Activated CD8-positive, alpha-beta T cell treated with anti-CD3 and anti-CD28 coated beads for 36 hours (primary cell): Measurements from ENCODE around the gene CCDC159. TPM values are rescaled to one million over a fixed set of nuclear protein-coding genes. Genes with fewer than 3 reads are reported as not detected.

Experiments
- ATAC-seq: fragments of 200-7000 bp; cut with Tn5 transposase; one replicate; pipeline ENCODE4 v1.10.0; 2021; ENCODE audit warnings: mild to moderate bottlenecking, moderate library complexity
- CTCF ChIA-PET: fragments of 350-600 bp; sonication (Branson Sonifier 250); formaldehyde crosslinking; loops from one replicate; lab custom pipeline; 2021; ENCODE audit warnings: antibody characterized with exemption; lab: Charles Lee
- POLR2A ChIA-PET: fragments of 350-600 bp; sonication (Branson Sonifier 250); formaldehyde crosslinking; loops from one replicate; lab custom pipeline; 2021; ENCODE audit warnings: antibody characterized with exemption; lab: Charles Lee
- DNase-seq: peaks from one replicate; pipeline ENCODE4 v3.0.0-alpha.2; 2020
- H3K27ac Mint-ChIP-seq: one replicate; pipeline ENCODE4 v1.8.0; 2021; ENCODE audit warnings: mild to moderate bottlenecking, mixed read lengths
- H3K27me3 Mint-ChIP-seq: one replicate; pipeline ENCODE4 v1.8.0; 2021; ENCODE audit warnings: mixed read lengths
- H3K36me3 Mint-ChIP-seq: one replicate; pipeline ENCODE4 v1.8.0; 2021; ENCODE audit warnings: low read depth, mixed read lengths
- H3K4me1 Mint-ChIP-seq: one replicate; pipeline ENCODE4 v1.8.0; 2021; ENCODE audit warnings: low read depth, mixed read lengths
- H3K4me3 Mint-ChIP-seq: one replicate; pipeline ENCODE4 v1.8.0; 2021; ENCODE audit warnings: mild to moderate bottlenecking, moderate library complexity, mixed read lengths
- H3K9me3 Mint-ChIP-seq: one replicate; pipeline ENCODE4 v1.8.0; 2021; ENCODE audit warnings: mixed read lengths
- CTCF ChIP-seq: fragments of 200-600 bp; IDR thresholded peaks from one replicate; pipeline ENCODE4 v1.8.0; 2022; ENCODE audit warnings: antibody characterized with exemption, mild to moderate bottlenecking
- intact Hi-C: fragments of 100-400 bp; cut with micrococcal nuclease; formaldehyde crosslinking; loops from one replicate; pipeline ENCODE4 v1.10.0; 2022
- total RNA-seq, 2 experiments: library from RNA; stranded (reverse); gene quantifications; one replicate each; pipeline ENCODE4 v1.2.3, GENCODE V29; 2021

The CCDC159 gene
- total RNA-seq, 2 experiments from 2014 or later, result 9.7 to 10.5 TPM

- no peak for TF ChIP-seq CTCF
- Mint-ChIP-seq H3K4me1 (peaks cover 2% of the 10 kb centered on the region), H3K36me3 (no peaks in the 10 kb centered on the region), H3K4me3 (no peak overlapping the region), H3K9me3 (no peaks in the 10 kb centered on the region), H3K27me3 (peaks cover 4% of the 10 kb centered on the region), H3K27ac (no peak overlapping the region)
- POLR2A ChIA-PET, result interaction anchor here (1.7 kb wide), 1 partner anchor 13 kb away, joined by 5 read pairs; the partner anchor contains the start of gene SWSAP1
- intact Hi-C loops, result no loop called here
- no peak for DNase-seq
- CTCF ChIA-PET, result no interaction called here
- no peak for ATAC-seq
These were observed 14.9 kb downstream of the CCDC159 start for GRCh38 chr19:11361037-11361770.

DNA sequence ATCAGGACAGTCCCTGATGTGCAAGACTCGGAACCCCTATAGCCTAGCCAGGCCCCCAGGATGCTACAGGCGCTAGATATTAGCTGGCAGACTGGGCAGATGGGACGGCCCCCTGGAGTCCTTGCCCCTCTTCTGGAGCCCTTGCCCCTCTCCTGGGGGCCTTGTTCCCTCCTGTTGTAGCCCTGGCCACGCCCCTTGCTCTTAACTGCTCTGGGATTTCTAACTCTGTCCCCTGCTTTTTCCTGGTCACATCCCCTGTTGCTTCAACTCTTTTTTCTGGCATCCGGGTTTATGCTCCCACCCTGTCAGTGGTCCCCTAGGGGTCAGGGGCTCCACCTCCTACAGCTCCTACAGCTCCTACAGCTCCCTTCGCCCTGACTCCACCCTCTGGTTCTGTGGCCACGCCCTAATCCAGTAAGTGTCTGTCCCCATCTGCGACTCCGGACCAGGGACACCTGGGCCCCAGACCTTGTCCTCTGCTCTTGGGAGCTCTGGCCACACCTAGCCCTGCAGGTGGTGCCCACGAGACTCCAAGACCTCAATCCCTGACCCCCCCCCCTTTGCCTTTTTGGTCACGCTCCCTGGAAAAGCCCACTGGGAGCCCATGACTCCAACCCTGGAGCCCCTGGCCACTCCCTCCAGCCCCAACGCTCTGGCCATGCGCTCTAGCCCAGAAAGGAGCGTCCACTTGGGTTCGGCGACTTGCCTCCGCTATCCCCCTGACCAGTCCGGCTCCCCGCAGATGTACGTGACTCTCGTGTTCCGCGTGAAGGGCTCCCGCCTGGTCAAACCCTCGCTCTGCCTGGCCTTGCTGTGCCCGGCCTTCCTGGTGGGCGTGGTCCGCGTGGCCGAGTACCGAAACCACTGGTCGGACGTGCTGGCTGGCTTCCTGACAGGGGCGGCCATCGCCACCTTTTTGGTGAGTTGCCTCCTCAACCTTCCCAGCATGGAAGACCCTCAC is 15.7 kb downstream of the CCDC159 start:
- CTCF ChIA-PET, result no interaction called here
- no peaks in the 10 kb centered on the region for H3K9me3 Mint-ChIP-seq
- H3K4me1 Mint-ChIP-seq, result no peaks in the 10 kb centered on the region
- no peak overlapping the region for H3K4me3 Mint-ChIP-seq
- peaks cover under 1% of the 10 kb centered on the region for H3K36me3 Mint-ChIP-seq
- H3K27me3 Mint-ChIP-seq, result no peaks in the 10 kb centered on the region
- POLR2A ChIA-PET, result interaction anchor here (1.7 kb wide), 1 partner anchor 12 kb away, joined by 5 read pairs; the partner anchor contains the start of gene SWSAP1
- ATAC-seq (no peak), DNase-seq (no peak)
- TF ChIP-seq CTCF, result no peak
- no peak overlapping the region for H3K27ac Mint-ChIP-seq
- intact Hi-C loops, result no loop called here

GRCh38 chr19:11363881-11364280 is 17.6 kb downstream of the CCDC159 start:
- Mint-ChIP-seq H3K27me3 (no peaks in the 10 kb centered on the region), H3K36me3 (peaks cover 5% of the 10 kb centered on the region), H3K9me3 (no peaks in the 10 kb centered on the region), H3K27ac (no peak overlapping the region), H3K4me1 (no peaks in the 10 kb centered on the region), H3K4me3 (no peak overlapping the region)
- no peak for ATAC-seq
- CTCF ChIA-PET, result interaction anchor here (1.1 kb wide), 1 partner anchor 18 kb away, joined by 3 read pairs; no protein-coding TSS in a partner anchor
- no peak for DNase-seq
- POLR2A ChIA-PET, result interaction anchor here (1.4 kb wide), 1 partner anchor 11 kb away, joined by 3 read pairs; the partner anchor contains the start of gene SWSAP1
- no peak for TF ChIP-seq CTCF
- intact Hi-C loops, result no loop called here

DNA sequence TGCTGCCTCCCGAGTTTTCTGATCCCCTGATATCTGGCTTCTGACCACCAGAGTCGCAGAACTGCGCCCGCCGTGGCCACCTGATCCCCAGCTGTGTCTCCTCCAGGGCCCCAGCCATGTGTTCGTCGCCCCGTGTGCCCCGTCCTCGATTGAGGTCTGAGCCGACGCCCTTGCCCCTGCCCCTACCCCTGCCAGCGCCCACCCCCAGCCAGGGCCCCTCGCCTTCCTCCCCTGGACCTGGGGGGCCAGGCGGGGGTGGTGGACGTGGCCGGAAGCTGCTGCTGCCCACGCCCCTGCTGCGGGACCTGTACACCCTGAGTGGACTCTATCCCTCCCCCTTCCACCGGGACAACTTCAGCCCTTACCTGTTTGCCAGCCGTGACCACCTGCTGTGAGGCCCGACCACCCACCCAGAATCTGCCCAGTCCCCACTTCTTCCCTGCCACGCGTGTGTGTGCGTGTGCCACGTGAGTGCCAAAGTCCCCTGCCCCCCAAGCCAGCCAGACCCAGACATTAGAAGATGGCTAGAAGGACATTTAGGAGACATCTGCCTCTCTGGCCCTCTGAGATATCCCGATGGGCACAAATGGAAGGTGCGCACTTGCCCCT is 18.1 kb downstream of the CCDC159 start:
- no peak for TF ChIP-seq CTCF
- DNase-seq (no peak), ATAC-seq (no peak)
- peaks cover 8% of the 10 kb centered on the region for H3K36me3 Mint-ChIP-seq
- ChIA-PET CTCF (no interaction called here), POLR2A (interaction anchor here (1.4 kb wide), 1 partner anchor 10 kb away, joined by 3 read pairs; the partner anchor contains the start of gene SWSAP1)
- H3K27me3 Mint-ChIP-seq, result no peaks in the 10 kb centered on the region
- intact Hi-C loops, result no loop called here
- no peak overlapping the region for H3K4me3 Mint-ChIP-seq
- no peaks in the 10 kb centered on the region for H3K9me3 Mint-ChIP-seq
- H3K4me1 Mint-ChIP-seq, result no peaks in the 10 kb centered on the region
- no peak overlapping the region for H3K27ac Mint-ChIP-seq
